ENCODE measurements around the gene TNNI3K. TPM values are rescaled to one million over a fixed set of nuclear protein-coding genes. Genes with fewer than 3 reads are reported as not detected.

TNNI3K gene
- total RNA-seq, 1 experiment from 2014 or later = 0.49 TPM

DNA sequence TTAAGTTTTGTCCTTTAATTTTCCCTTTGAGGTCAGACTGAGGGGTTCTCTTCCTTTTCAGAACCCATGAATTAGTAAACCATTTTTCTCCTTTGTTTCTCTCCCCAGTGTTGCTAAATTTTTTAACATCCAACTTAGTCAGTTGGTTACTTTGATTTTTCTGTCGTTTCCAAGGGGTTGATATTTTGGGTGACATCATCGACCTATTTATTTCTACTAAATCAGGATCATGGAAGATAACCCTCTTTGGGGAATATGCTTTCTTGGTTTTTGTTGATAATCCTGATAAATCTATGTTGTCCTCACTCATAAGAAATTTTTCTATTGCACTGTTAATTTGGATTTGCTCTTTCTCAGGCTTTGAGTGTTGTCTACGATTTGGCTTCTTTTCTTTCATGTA lies 236.3 kb downstream of the TNNI3K start:
- Histone ChIP-seq H2AFZ (ENCODE audit: low read depth, low read length, poor library complexity, severe bottlenecking) (no peak overlapping the region), H3K9me3 (ENCODE audit: control insufficient read depth in 1 of 2, insufficient read depth in 1 of 2, low read depth in 1 of 2, low read length in 2 of 2) (no peaks in the 10 kb centered on the region), H3K27me3 (ENCODE audit: insufficient read depth, low read length) (peaks cover 31% of the 10 kb centered on the region), H3K4me2 (ENCODE audit: low read length) (no peak overlapping the region), H3K9me2 (ENCODE audit: insufficient read depth) (no peaks in the 10 kb centered on the region), H3K4me3 (replicated peaks in 1 of 2; ENCODE audit: low read depth in 1 of 2, low read length in 2 of 2) (no peak overlapping the region), H4K20me1 (ENCODE audit: insufficient read depth) (no peaks in the 10 kb centered on the region), H3K36me3 (ENCODE audit: control insufficient read depth in 1 of 2, insufficient read depth in 2 of 2, low read length in 2 of 2) (no peaks in the 10 kb centered on the region), H3K79me2 (ENCODE audit: insufficient read depth, low read length) (no peaks in the 10 kb centered on the region), H3K27ac (ENCODE audit: low read depth, low read length) (no peak overlapping the region), H3K4me1 (ENCODE audit: control insufficient read depth in 1 of 2, insufficient read depth in 2 of 2, low read length in 2 of 2) (no peaks in the 10 kb centered on the region), H3K9ac (ENCODE audit: low read length) (no peak overlapping the region)
- intact Hi-C loops (cut with micrococcal nuclease) = no loop called here
- POLR2A ChIA-PET = no interaction called here
- BruUV-seq (replicated peaks) = no TSS peak
- TF ChIP-seq CEBPB (IDR thresholded peaks at IDR 0.05; ENCODE audit: low read depth) (no peak), TCF7L2 (IDR thresholded peaks at IDR 0.05; ENCODE audit: borderline replicate concordance, extremely low read depth, insufficient read depth, insufficient read length) (no peak), YY1 (IDR thresholded peaks at IDR 0.05; ENCODE audit: extremely low read depth, insufficient replicate concordance, low read depth, low read length) (no peak), SP1 (IDR thresholded peaks at IDR 0.05; ENCODE audit: low read depth) (no peak), SRF (IDR thresholded peaks at IDR 0.05; ENCODE audit: low read depth) (no peak), EZH2 (IDR thresholded peaks at IDR 0.05) (no peak), POLR2A (IDR thresholded peaks at IDR 0.05; ENCODE audit: borderline replicate concordance, extremely low read depth, insufficient read depth, insufficient read length) (no peak)
- TF ChIP-seq, protein P1, sequence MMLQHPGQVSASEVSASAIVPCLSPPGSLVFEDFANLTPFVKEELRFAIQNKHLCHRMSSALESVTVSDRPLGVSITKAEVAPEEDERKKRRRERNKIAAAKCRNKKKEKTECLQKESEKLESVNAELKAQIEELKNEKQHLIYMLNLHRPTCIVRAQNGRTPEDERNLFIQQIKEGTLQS (IDR thresholded peaks at IDR 0.05) = no peak
- TF ChIP-seq, protein P2, sequence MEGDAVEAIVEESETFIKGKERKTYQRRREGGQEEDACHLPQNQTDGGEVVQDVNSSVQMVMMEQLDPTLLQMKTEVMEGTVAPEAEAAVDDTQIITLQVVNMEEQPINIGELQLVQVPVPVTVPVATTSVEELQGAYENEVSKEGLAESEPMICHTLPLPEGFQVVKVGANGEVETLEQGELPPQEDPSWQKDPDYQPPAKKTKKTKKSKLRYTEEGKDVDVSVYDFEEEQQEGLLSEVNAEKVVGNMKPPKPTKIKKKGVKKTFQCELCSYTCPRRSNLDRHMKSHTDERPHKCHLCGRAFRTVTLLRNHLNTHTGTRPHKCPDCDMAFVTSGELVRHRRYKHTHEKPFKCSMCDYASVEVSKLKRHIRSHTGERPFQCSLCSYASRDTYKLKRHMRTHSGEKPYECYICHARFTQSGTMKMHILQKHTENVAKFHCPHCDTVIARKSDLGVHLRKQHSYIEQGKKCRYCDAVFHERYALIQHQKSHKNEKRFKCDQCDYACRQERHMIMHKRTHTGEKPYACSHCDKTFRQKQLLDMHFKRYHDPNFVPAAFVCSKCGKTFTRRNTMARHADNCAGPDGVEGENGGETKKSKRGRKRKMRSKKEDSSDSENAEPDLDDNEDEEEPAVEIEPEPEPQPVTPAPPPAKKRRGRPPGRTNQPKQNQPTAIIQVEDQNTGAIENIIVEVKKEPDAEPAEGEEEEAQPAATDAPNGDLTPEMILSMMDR (IDR thresholded peaks at IDR 0.05 in 2 of 3, conservative IDR thresholded peaks at IDR 0.05 in 1 of 3; ENCODE audit: borderline replicate concordance in 1 of 3, insufficient read depth in 1 of 3, low read depth in 2 of 3, low read length in 2 of 3) = no peak
- TF ChIP-seq, protein P3, sequence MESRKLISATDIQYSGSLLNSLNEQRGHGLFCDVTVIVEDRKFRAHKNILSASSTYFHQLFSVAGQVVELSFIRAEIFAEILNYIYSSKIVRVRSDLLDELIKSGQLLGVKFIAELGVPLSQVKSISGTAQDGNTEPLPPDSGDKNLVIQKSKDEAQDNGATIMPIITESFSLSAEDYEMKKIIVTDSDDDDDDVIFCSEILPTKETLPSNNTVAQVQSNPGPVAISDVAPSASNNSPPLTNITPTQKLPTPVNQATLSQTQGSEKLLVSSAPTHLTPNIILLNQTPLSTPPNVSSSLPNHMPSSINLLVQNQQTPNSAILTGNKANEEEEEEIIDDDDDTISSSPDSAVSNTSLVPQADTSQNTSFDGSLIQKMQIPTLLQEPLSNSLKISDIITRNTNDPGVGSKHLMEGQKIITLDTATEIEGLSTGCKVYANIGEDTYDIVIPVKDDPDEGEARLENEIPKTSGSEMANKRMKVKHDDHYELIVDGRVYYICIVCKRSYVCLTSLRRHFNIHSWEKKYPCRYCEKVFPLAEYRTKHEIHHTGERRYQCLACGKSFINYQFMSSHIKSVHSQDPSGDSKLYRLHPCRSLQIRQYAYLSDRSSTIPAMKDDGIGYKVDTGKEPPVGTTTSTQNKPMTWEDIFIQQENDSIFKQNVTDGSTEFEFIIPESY (IDR thresholded peaks at IDR 0.05; ENCODE audit: extremely low read depth, insufficient replicate concordance, low read length) = no peak
- ATAC-seq (no peak), DNase-seq (ENCODE audit: low read depth, low spot score) (no peak)
- RAD21 ChIA-PET (ENCODE audit: low non-redundant PET in 1 of 2, low total read pairs in 2 of 2, uncharacterized antibody in 2 of 2, unreplicated experiment in 2 of 2) = no interaction called here
- CTCF ChIA-PET = no interaction called here
